Stimulated activated CD4-positive, alpha-beta T cell treated with anti-CD3 and anti-CD28 coated beads, Interleukin-2, amount 100 ng/mL, for 4 hours (primary cell): Measurements from ENCODE around the gene TGIF2LY.
"Not testable (repeated sequence)": the region's sequence is repeated elsewhere in the genome, so short reads cannot be mapped to it uniquely, and the experiment has no call there.

Source experiments
- DNase-seq: peaks from one replicate; pipeline ENCODE4 v3.0.0-alpha.2; 2020; ENCODE audit warnings: low read depth

Gene TGIF2LY

GRCh38 chrY:3578767-3579166 lies at the start of gene TGIF2LY:
TSS of gene TGIF2LY (plus strand) at chrY:3579067. CDS start at chrY:3579245, 178 bp downstream.
- DNase-seq, result not testable (repeated sequence)
